Stimulated activated naive CD8-positive, alpha-beta T cell treated with anti-CD3 and anti-CD28 coated beads, Interleukin-15, Interleukin-2, amounts not matched to agents 100 ng/mL and 50 ng/mL, for 24 hours (primary cell): ENCODE measurements around the gene SLC25A52.

Source experiments
- H3K27ac Mint-ChIP-seq: one replicate; pipeline ENCODE4 v1.8.0; 2021; ENCODE audit warnings: mild to moderate bottlenecking, mixed read lengths
- H3K27me3 Mint-ChIP-seq: one replicate; pipeline ENCODE4 v1.8.0; 2021; ENCODE audit warnings: mixed read lengths
- H3K36me3 Mint-ChIP-seq: one replicate; pipeline ENCODE4 v1.8.0; 2021; ENCODE audit warnings: low read depth, mixed read lengths
- H3K4me1 Mint-ChIP-seq: one replicate; pipeline ENCODE4 v1.8.0; 2021; ENCODE audit warnings: low read depth, mixed read lengths
- H3K4me3 Mint-ChIP-seq: one replicate; pipeline ENCODE4 v1.8.0; 2021; ENCODE audit warnings: mild to moderate bottlenecking, mixed read lengths
- H3K9me3 Mint-ChIP-seq: one replicate; pipeline ENCODE4 v1.8.0; 2021; ENCODE audit warnings: mixed read lengths

SLC25A52 gene

GRCh38 chr18:31723639-31723989 lies 37.1 kb downstream of the SLC25A52 start:
- Mint-ChIP-seq H3K27ac (no peak overlapping the region), H3K4me3 (no peak overlapping the region), H3K4me1 (peaks cover 4% of the 10 kb centered on the region), H3K9me3 (no peaks in the 10 kb centered on the region), H3K27me3 (peaks cover 25% of the 10 kb centered on the region), H3K36me3 (no peaks in the 10 kb centered on the region)

GRCh38 chr18:31722369-31722957 lies 38.2 kb downstream of the SLC25A52 start:
- Mint-ChIP-seq H3K4me1 (peaks cover 4% of the 10 kb centered on the region), H3K36me3 (no peaks in the 10 kb centered on the region), H3K4me3 (no peak overlapping the region), H3K27me3 (peaks cover 25% of the 10 kb centered on the region), H3K27ac (no peak overlapping the region), H3K9me3 (no peaks in the 10 kb centered on the region)

- no peak overlapping the region for H3K27ac Mint-ChIP-seq
- peaks cover 25% of the 10 kb centered on the region for H3K27me3 Mint-ChIP-seq
- no peaks in the 10 kb centered on the region for H3K36me3 Mint-ChIP-seq
- no peaks in the 10 kb centered on the region for H3K9me3 Mint-ChIP-seq
- H3K4me1 Mint-ChIP-seq, result peaks cover 4% of the 10 kb centered on the region
- no peak overlapping the region for H3K4me3 Mint-ChIP-seq
These were observed 39.1 kb downstream of the SLC25A52 start for GRCh38 chr18:31721601-31722000.

- Mint-ChIP-seq H3K36me3 (no peaks in the 10 kb centered on the region), H3K27ac (no peak overlapping the region), H3K27me3 (peaks cover 22% of the 10 kb centered on the region), H3K4me1 (peaks cover 4% of the 10 kb centered on the region), H3K9me3 (no peaks in the 10 kb centered on the region), H3K4me3 (no peak overlapping the region)
These were observed 39.8 kb downstream of the SLC25A52 start for GRCh38 chr18:31720867-31721266.

- Mint-ChIP-seq H3K4me1 (peaks cover 3% of the 10 kb centered on the region), H3K36me3 (no peaks in the 10 kb centered on the region), H3K27ac (no peak overlapping the region), H3K4me3 (no peak overlapping the region), H3K27me3 (peaks cover 11% of the 10 kb centered on the region), H3K9me3 (no peaks in the 10 kb centered on the region)
These were observed 41.2 kb downstream of the SLC25A52 start for GRCh38 chr18:31719363-31720006.

GRCh38 chr18:31718386-31718785 lies 42.3 kb downstream of the SLC25A52 start:
- H3K4me1 Mint-ChIP-seq, result no peaks in the 10 kb centered on the region
- no peak overlapping the region for H3K27ac Mint-ChIP-seq
- H3K36me3 Mint-ChIP-seq, result no peaks in the 10 kb centered on the region
- H3K27me3 Mint-ChIP-seq, result peaks cover 5% of the 10 kb centered on the region
- no peak overlapping the region for H3K4me3 Mint-ChIP-seq
- no peaks in the 10 kb centered on the region for H3K9me3 Mint-ChIP-seq

- Mint-ChIP-seq H3K27ac (no peak overlapping the region), H3K4me3 (no peak overlapping the region), H3K27me3 (no peaks in the 10 kb centered on the region), H3K36me3 (no peaks in the 10 kb centered on the region), H3K4me1 (no peaks in the 10 kb centered on the region), H3K9me3 (no peaks in the 10 kb centered on the region)
These were observed 44.3 kb downstream of the SLC25A52 start for GRCh38 chr18:31716362-31716761.

- Mint-ChIP-seq H3K27ac (no peak overlapping the region), H3K9me3 (no peaks in the 10 kb centered on the region), H3K4me1 (no peaks in the 10 kb centered on the region), H3K27me3 (no peaks in the 10 kb centered on the region), H3K4me3 (no peak overlapping the region), H3K36me3 (no peaks in the 10 kb centered on the region)
These were observed 49.1 kb downstream of the SLC25A52 start for GRCh38 chr18:31711365-31712172.

GRCh38 chr18:31710826-31711225 lies 49.9 kb downstream of the SLC25A52 start:
- Mint-ChIP-seq H3K4me3 (no peak overlapping the region), H3K9me3 (no peaks in the 10 kb centered on the region), H3K27me3 (no peaks in the 10 kb centered on the region), H3K36me3 (no peaks in the 10 kb centered on the region), H3K4me1 (no peaks in the 10 kb centered on the region), H3K27ac (no peak overlapping the region)
